HG02759 (cell line): ENCODE measurements around the gene SYVN1.
"Not testable (repeated sequence)": the region's sequence is repeated elsewhere in the genome, so short reads cannot be mapped to it uniquely, and the experiment has no call there.

Experiments
- ATAC-seq: cut with Tn5 transposase; IDR thresholded peaks from one replicate; pipeline ENCODE4 v1.9.1; 2021; ENCODE audit warnings: mild to moderate bottlenecking, moderate library complexity; ENCODE audit not compliant: unreplicated experiment

SYVN1 gene

DNA sequence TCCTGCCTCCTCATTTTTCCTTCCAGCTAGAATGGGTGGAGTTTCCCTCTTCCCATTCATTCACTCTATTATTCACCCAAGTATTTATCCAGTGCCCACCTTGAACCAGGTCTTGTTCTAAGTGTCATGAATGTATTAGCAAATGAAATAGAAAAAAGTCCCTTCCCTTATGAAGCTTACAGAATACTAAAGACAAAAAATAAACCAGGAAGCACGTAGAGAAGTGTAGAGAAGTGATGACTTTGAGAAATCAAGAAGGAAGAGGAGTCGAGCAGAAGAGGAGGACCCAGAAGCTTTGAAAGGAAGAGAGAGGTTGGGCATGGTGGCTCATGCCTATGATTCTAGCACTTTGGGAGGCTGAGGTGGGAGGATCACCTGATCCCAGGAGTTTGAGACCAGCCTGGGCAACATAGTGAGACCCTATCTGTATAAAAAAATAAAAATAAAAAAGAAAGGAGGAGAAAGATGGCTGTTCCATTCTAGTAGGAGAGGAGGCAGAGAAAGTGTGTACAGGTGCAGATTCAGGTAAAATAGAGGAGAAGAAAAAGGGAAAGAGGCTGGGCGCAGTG lies 17.1 kb upstream of the SYVN1 start:
- no peak for ATAC-seq

- ATAC-seq: no peak
Observed at GRCh38 chr11:65150509-65151299, 16.4 kb upstream of the SYVN1 start.

GRCh38 chr11:65150131-65150508 lies 15.8 kb upstream of the SYVN1 start:
- not testable (repeated sequence) for ATAC-seq

GRCh38 chr11:65148657-65149056 lies 14.3 kb upstream of the SYVN1 start:
- ATAC-seq: no peak

- no peak for ATAC-seq
Observed at GRCh38 chr11:65147352-65148075, 13.2 kb upstream of the SYVN1 start.

GRCh38 chr11:65141896-65142494 lies 7.7 kb upstream of the SYVN1 start:
- ATAC-seq: no peak

- no peak for ATAC-seq
Observed at GRCh38 chr11:65136515-65137096, 2.3 kb upstream of the SYVN1 start.

GRCh38 chr11:65135633-65136145 lies 1.4 kb upstream of the SYVN1 start:
- no peak for ATAC-seq

DNA sequence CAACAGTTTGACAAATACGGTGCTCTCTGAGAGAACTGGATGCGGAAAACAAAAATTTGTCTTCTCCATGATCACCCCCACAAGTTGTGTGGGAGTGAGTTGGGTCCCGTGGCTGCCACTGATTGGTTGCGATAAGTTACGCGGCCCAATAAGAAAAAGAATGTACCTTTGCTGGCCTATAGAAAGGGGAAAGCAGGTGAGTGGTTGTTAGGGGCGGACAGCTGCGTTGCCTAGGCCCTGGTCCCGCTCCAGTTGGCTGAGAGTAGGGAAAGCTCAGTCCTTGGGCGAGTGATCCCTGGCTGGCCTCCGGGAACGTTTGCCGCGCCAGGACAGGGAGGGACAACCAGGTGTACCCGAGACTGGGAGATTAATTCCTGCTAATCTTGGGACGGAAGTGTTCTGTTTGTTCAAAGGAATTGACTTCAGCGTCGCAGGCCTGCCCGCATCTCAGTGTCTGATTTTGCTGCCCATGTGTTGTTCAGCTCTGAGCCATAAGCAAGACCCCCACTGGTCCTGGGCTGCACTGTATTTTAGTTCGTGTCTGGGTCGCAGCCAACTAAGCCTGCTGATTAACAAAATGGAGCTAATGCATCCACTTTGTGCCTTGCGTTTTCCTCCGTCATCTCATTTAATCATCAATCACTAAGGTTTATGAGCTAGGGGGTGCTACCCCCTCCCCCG lies 773 bp upstream of the SYVN1 start:
- ATAC-seq: peak; percentile 59

DNA sequence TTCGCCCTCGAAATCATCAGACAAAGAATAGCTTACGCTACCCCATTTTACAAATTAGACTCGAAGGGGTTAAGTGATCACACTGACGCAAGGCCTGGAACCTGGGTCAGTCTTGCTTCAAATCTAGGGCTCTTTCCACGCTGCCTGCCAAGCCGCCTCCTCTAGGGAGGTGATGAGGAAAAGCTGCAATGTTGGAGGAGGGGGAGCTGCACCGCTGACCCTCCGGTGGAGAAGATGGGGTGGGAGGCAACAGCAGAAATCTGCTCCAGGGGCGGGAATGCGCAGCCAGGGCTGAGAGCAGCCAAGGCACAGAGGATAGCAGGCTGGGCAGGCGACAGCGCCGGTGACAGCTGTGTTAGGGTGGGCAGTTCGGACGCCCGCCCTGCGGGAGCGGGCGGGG lies 595 bp downstream of the SYVN1 start:
- ATAC-seq: no peak

DNA sequence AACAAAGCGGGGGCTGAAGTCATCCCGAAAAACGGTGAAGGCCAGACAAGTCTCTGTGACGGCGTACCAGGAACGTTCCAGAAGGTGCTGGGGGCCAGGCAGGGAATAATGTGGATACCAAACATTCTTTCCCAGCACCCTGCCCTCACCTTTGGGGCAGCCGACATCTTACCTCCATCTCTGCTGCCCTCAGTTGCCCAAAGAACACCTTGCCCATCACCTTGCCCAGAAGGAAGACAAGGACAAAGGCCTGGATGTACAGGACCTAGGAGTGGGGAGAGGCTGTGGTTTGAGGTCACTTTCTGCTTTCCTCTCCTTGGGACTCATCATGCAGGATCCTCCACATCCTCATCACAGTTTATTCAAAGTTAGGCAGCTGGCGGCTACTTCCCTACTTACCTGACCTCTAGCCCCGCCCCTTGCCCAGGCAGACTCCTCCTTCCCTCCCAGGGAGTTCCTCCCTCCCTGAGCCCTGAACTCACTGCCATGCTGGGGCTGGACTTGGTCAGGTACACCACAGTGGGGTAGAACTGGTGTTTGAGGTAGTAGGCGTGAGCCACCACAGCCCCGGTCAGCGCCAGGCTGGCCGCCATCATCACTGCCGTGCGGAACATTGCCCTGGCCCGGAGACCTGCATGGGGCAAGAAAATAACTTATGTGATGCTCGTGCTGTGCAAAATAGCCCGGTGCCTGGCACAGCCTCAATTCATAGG lies 1.2 kb downstream of the SYVN1 start:
- no peak for ATAC-seq

DNA sequence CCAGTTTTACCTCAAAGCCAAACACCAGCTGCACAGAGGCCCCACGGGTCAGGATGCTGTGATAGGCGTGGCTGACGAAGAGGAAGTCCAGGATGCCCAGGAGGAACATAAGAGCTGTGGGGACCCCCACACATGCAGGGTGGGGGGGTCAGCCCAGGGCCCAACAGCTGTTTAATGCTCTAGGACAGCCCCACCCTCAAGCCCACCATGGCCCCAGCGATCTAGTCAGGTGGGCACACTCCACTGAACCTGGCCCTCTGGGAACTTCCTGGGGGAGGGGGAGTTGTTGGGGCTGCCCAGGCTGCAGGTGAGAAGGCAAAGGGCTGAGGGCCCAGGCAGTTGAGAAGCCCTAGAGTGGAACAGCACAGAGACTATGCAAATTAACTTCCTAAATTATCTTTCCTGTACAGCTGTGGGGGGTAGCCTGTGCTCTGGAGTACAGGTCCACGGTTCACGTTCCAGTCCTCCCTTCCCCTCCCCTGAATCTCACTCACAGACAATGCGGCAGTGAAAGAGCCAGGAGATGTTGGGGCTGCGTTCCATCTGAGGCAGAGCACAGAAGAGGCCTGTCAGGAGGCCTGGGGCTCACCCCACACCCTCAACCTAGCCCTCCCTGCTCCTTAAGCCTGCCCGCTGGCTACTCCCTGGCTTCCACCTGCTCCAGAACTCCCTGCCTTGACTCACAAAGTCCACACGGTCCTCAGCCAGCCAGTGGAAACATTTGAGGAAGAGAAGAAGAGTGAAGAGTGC lies 1.9 kb downstream of the SYVN1 start:
- ATAC-seq: peak; percentile 44

- no peak for ATAC-seq
Observed at GRCh38 chr11:65131895-65132237, 2.5 kb downstream of the SYVN1 start.

DNA sequence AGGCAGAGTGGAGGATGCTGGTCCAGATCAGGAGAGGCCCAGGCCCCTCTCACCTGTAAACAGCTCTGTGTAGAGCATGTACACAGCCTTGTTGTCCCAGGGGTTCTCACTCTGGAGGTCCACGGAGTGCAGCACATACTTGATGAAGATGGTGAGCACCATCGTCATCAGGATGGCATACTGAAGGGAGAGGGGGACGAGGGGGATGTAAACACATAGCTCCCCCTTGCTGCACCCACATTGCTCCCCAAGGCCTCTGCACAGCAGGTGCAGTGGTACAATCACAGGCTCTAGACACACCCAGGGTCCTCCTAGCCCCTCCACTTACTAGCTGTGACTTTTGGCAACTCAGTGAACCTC lies 2.9 kb downstream of the SYVN1 start:
- no peak for ATAC-seq

- no peak for ATAC-seq
Observed at GRCh38 chr11:65130631-65131416, 3.5 kb downstream of the SYVN1 start.

DNA sequence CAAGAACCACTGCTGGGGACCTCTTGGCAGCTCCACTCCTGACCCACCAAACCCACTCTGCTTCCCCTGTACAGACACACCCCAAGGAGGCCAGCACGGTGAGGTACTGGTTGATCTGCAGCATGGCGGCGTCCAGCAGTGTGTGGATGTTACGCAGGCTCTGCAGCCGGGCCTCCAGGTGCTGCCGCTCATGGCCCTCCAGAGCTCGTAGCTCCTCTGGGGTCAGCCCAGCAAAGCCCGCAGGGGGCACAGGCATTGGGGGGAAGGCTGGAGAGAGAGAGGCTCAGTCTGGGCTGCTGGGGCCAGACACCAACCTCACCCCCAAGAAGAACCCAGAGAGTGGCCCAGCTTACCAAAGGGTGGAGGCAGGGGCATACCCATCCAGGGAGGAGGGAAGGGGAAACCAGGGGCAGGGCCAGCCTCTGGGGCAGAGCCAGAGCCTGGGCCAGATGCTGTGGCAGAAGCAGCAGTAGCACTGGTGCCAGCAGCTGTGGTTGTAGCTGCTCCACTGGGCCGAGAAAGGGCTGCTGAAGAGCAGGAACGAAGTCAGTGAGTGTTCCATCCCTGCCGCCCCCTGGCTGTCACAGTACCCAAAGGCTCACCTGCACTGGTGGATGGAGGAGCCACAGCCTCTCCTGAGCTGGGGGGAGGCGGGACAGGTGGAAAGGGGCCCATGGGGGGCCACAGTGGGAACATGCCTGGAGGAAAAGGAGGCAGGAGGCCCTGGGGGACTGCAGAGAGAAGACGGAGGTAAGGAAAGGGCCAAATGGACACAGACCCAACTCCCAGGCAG lies 4.5 kb downstream of the SYVN1 start:
- ATAC-seq: no peak

DNA sequence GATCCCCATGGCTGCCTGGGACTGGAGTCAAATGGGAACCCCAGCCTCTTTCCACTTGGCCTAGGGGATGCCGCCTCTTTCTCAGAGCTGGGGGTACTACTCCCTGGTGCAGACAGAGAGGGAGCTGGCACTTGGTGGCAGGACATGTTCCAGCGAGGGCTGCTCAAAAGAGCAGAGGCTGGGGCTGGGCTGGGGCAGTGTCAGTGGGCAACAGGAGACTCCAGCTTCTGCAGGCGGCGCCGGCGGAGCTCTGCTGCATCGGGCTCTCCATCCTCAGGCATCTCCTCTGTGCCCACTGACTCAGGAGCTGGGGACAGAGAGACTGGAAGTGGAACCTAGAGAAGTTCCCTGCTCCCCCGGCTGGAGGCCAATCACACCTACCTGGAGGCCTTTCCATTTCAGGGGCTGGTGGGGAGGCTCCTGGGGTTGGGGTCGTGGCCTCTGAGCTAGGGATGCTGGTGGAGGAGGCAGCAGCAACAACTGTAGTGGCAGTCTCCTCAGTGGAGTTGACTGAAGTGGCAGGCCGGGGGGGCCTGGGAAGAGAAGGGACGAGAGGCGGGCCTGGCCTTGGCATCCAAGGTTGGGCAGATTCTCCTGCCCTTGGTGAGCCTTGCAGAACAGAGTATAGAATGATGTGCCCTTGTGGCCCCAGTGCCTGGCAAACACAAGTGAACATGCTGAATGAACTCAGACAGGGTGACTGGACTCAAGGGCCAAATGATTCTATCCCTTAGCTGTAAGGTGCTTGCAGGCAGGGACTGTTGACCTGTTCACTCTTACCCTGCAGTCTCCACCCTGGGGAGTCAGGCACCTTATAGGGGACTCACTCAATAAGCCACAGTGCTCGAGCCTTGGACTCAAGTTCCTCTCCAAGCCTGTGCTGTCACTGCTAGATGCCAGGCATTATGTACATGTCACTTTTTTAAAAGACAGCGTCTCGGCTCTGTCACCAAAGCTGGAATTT lies 5.9 kb downstream of the SYVN1 start:
- ATAC-seq: no peak
